HAP-1 (cell line): ENCODE measurements around the gene SHC4.
A peak's percentile ranks its signal among the peaks of the same experiment; 100 is the strongest.
"Not testable (repeated sequence)": the region's sequence is repeated elsewhere in the genome, so short reads cannot be mapped to it uniquely, and the experiment has no call there.

Experiments used
- DNase-seq, 2 experiments: peaks; one replicate each; pipeline ENCODE4 v3.0.0-alpha.2; 2016 to 2020; ENCODE audit warnings: low spot score in 2 of 2
- H3K27me3 ChIP-seq: fragments of 250-450 bp; sonication (Bioruptor Pico); 2 replicates; pipeline ENCODE4 v1.5.1; 2020; ENCODE audit warnings: low read depth, mild to moderate bottlenecking, moderate library complexity
- H3K36me3 ChIP-seq: fragments of 250-450 bp; sonication (Bioruptor Pico); replicated peaks from 2 replicates; pipeline ENCODE4 v1.5.1; 2020; ENCODE audit warnings: mild to moderate bottlenecking
- H3K4me1 ChIP-seq: fragments of 250-450 bp; sonication (Bioruptor Pico); 2 replicates; pipeline ENCODE4 v1.5.1; 2020; ENCODE audit warnings: mild to moderate bottlenecking
- H3K4me3 ChIP-seq: fragments of 250-450 bp; sonication (Bioruptor Pico); 2 replicates; pipeline ENCODE4 v1.5.1; 2020; ENCODE audit warnings: mild to moderate bottlenecking, moderate library complexity
- H3K9me3 ChIP-seq: fragments of 250-450 bp; sonication (Bioruptor Pico); 2 replicates; pipeline ENCODE4 v1.5.1; 2020; ENCODE audit warnings: mild to moderate bottlenecking, moderate library complexity
- in situ Hi-C: fragments of 300-500 bp; cut with MboI; formaldehyde crosslinking; loops from 3 replicates; pipeline ENCODE4 v1.14.3; 2020; ENCODE audit warnings: low sequenced_read_pairs, inconsistent platforms, mixed read lengths

Gene SHC4

DNA sequence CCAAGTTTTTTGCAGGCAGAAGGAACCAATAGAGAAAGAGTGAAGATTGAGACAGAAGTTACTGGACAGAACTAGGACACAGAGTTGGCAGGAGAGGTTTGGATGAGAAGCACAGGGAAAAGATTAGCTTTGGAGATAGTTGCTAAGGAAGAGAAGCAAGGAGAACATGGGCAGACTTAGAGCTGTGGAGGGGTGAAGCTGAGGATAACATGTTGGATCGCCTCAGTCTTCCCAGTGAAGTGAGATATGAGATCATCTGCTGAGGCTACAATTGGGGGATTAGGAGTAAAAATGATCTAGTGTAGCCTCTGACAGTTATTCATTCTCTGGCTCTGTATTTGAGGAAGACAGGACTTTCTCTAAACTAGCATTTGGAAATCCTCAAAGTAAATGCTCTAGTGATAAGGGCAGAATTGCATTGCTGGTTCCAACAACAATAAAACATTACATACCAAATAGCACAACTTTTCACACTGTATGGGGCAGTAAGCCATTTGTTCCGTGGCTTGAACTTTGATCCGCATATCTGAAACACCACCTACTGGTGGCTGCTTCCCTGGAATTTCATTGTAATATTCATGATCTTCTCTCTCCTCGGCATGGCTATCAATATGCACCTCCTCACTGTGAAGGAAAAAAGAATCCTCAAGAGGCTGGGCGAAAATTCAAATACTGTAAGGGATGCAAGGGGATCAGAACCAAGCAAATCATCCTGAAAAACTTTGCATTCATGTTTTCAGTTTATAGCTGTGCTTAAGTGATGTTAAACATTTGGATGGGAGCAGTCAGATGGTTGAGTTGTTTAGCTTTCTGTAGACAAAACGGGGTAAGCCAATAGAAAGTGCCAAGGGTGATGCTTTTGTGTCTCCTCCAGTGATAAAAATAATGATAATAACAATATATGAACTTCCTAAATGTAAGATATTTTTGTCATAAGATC lies 107.9 kb downstream of the SHC4 start:
- no peaks in the 10 kb centered on the region for H3K27me3 ChIP-seq
- peaks cover 6% of the 10 kb centered on the region for H3K4me1 ChIP-seq
- no peak overlapping the region for H3K4me3 ChIP-seq
- in situ Hi-C loops: loop anchor here (25.0 kb wide), 2 partner anchors 493 to 557 kb away; partner anchors contain the start of gene FGF7
- H3K36me3 ChIP-seq: no peaks in the 10 kb centered on the region
- peak; percentile 25 to 56 for DNase-seq
- H3K9me3 ChIP-seq: no peaks in the 10 kb centered on the region

- not testable (repeated sequence) for H3K27me3 ChIP-seq, H3K9me3 ChIP-seq, H3K36me3 ChIP-seq, H3K4me3 ChIP-seq, H3K4me1 ChIP-seq, DNase-seq
- in situ Hi-C loops: loop anchor here (25.0 kb wide), 2 partner anchors 492 to 558 kb away; partner anchors contain the start of gene FGF7
Measured at GRCh38 chr15:48854434-48854833, 109.3 kb downstream of the SHC4 start.

- Histone ChIP-seq H3K27me3 (no peaks in the 10 kb centered on the region), H3K4me1 (peaks cover 6% of the 10 kb centered on the region), H3K36me3 (no peaks in the 10 kb centered on the region), H3K9me3 (no peaks in the 10 kb centered on the region), H3K4me3 (no peak overlapping the region)
- in situ Hi-C loops: loop anchor here (25.0 kb wide), 2 partner anchors 490 to 560 kb away; partner anchors contain the start of gene FGF7
- no peak for DNase-seq
Measured at GRCh38 chr15:48851956-48852355, 111.8 kb downstream of the SHC4 start.

DNA sequence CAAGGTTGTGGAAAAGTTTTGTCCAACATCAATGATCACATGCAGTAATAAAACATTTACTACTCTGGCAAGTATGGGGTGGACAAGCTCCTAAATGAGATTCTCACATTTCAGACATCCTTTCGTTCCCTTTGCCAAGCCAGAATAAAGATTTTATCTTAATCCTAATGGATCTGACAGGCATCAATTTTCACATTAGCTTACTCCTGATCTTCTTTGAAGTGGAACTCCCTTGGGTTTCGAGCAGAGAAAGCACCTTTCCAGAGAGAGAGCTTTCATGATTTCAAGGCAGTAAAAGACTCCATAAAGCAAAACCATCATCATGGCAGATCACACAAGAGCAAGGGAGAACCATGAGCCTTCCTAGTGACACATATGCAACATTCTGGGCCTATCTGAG lies 113.1 kb downstream of the SHC4 start:
- H3K4me1 ChIP-seq: peaks cover 1% of the 10 kb centered on the region
- no peak overlapping the region for H3K4me3 ChIP-seq
- no peaks in the 10 kb centered on the region for H3K36me3 ChIP-seq
- no peaks in the 10 kb centered on the region for H3K9me3 ChIP-seq
- H3K27me3 ChIP-seq: no peaks in the 10 kb centered on the region
- DNase-seq: no peak
- in situ Hi-C loops: loop anchor here (25.0 kb wide), 2 partner anchors 488 to 562 kb away; partner anchors contain the start of gene FGF7

DNA sequence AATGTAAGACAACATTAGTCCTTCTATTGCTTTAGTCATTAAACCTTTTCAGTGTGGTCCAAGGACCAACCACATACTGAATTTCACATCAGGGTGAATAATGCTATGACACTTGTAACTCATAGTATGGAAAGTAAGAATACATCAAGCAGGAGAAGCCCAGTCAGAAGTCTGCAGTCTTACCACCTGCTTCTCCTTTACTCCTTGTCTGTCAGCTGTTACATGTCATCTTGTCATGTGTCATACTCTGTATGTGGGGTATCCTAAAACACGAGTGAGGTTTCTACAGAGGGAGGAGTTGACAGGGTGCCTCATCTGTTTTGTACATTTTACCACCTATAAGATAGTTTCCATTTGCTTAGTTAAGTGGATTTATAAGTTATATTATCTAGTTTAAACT lies 118.6 kb downstream of the SHC4 start:
- no peaks in the 10 kb centered on the region for H3K27me3 ChIP-seq
- H3K4me3 ChIP-seq: no peak overlapping the region
- DNase-seq: no peak
- H3K4me1 ChIP-seq: no peaks in the 10 kb centered on the region
- no peaks in the 10 kb centered on the region for H3K36me3 ChIP-seq
- in situ Hi-C loops: no loop called here
- H3K9me3 ChIP-seq: no peaks in the 10 kb centered on the region

- no peak overlapping the region for H3K4me3 ChIP-seq
- no peaks in the 10 kb centered on the region for H3K9me3 ChIP-seq
- in situ Hi-C loops: no loop called here
- no peaks in the 10 kb centered on the region for H3K4me1 ChIP-seq
- H3K36me3 ChIP-seq: no peaks in the 10 kb centered on the region
- no peak for DNase-seq
- no peaks in the 10 kb centered on the region for H3K27me3 ChIP-seq
Measured at GRCh38 chr15:48842501-48842900, 121.2 kb downstream of the SHC4 start.

GRCh38 chr15:48834756-48835155 lies 129.0 kb downstream of the SHC4 start:
- Histone ChIP-seq H3K27me3 (0 out of 2 replicates have a peak, but pooled peaks cover 2% of the 10 kb centered on the region), H3K4me3 (no peak overlapping the region), H3K36me3 (no peaks in the 10 kb centered on the region), H3K9me3 (no peaks in the 10 kb centered on the region; the same call in 1 of the 2 replicates), H3K4me1 (0 out of 2 replicates have a peak, but pooled peaks cover 3% of the 10 kb centered on the region)
- in situ Hi-C loops: no loop called here
- no peak for DNase-seq

GRCh38 chr15:48833526-48834239 lies 130.0 kb downstream of the SHC4 start:
- Histone ChIP-seq H3K36me3 (no peaks in the 10 kb centered on the region), H3K9me3 (no peaks in the 10 kb centered on the region; the same call in 1 of the 2 replicates), H3K4me3 (no peak overlapping the region), H3K27me3 (0 out of 2 replicates have a peak, but pooled peaks cover 2% of the 10 kb centered on the region), H3K4me1 (0 out of 2 replicates have a peak, but pooled peaks cover 3% of the 10 kb centered on the region)
- in situ Hi-C loops: no loop called here
- DNase-seq: no peak

- H3K4me3 ChIP-seq: no peak overlapping the region
- no peaks in the 10 kb centered on the region for H3K36me3 ChIP-seq
- in situ Hi-C loops: no loop called here
- no peak for DNase-seq
- H3K4me1 ChIP-seq: 0 out of 2 replicates have a peak, but pooled peaks cover 3% of the 10 kb centered on the region
- 0 out of 2 replicates have a peak, but pooled peaks cover 2% of the 10 kb centered on the region for H3K27me3 ChIP-seq
- no peaks in the 10 kb centered on the region; the same call in 1 of the 2 replicates for H3K9me3 ChIP-seq
Measured at GRCh38 chr15:48832648-48833047, 131.1 kb downstream of the SHC4 start.

GRCh38 chr15:48828906-48829305 lies 134.8 kb downstream of the SHC4 start:
- Histone ChIP-seq H3K36me3 (no peaks in the 10 kb centered on the region), H3K9me3 (no peaks in the 10 kb centered on the region; the same call in 1 of the 2 replicates), H3K27me3 (0 out of 2 replicates have a peak, but pooled peaks cover 2% of the 10 kb centered on the region), H3K4me1 (peaks cover 2% of the 10 kb centered on the region), H3K4me3 (no peak overlapping the region)
- in situ Hi-C loops: no loop called here
- DNase-seq: no peak

GRCh38 chr15:48828471-48828870 lies 135.2 kb downstream of the SHC4 start:
- in situ Hi-C loops: no loop called here
- Histone ChIP-seq H3K4me3 (no peak overlapping the region), H3K27me3 (0 out of 2 replicates have a peak, but pooled peaks cover 2% of the 10 kb centered on the region)

DNA sequence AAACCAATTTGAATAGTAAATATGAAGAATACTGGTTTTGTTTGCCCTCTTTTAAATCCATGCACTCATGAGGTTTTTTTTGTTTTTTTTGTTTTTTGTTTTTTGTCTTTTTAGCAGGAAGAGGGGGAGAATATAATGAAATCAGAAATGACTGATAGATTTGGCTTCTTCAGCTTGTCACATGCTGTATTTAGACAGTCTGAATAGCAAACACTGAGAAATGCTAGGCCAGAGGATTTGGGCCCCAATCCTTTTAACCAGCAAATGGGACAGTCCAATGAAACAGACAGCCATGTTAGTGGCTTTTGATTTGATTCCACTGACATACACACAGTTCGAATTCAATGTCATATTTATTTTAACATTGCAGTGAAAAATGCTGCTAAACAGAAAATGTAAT lies 138.6 kb downstream of the SHC4 start:
- Histone ChIP-seq H3K4me1 (peaks cover 10% of the 10 kb centered on the region), H3K27me3 (no peaks in the 10 kb centered on the region), H3K36me3 (no peaks in the 10 kb centered on the region), H3K9me3 (no peaks in the 10 kb centered on the region), H3K4me3 (no peak overlapping the region)
- no peak for DNase-seq
- in situ Hi-C loops: no loop called here

More at GRCh38 chr15:48828471-48828870, 135.2 kb downstream of the SHC4 start:
- DNase-seq: no peak
- H3K9me3 ChIP-seq: no peaks in the 10 kb centered on the region; the same call in 1 of the 2 replicates
- H3K36me3 ChIP-seq: no peaks in the 10 kb centered on the region
- peaks cover 6% of the 10 kb centered on the region for H3K4me1 ChIP-seq

GRCh38 chr15:48823706-48824105 lies 140.0 kb downstream of the SHC4 start:
- peak in 1 of 2 experiments; percentile 55 for DNase-seq
- in situ Hi-C loops: no loop called here
- Histone ChIP-seq H3K27me3 (no peaks in the 10 kb centered on the region), H3K36me3 (no peaks in the 10 kb centered on the region), H3K4me3 (no peak overlapping the region), H3K4me1 (peaks cover 10% of the 10 kb centered on the region), H3K9me3 (no peaks in the 10 kb centered on the region)
